GM23338 (cell line): Measurements from ENCODE around the gene PCED1A. TPM values are rescaled to one million over a fixed set of nuclear protein-coding genes. Genes with fewer than 3 reads are reported as not detected.

Experiments
- ATAC-seq: fragments of 200-7000 bp; cut with Tn5 transposase; 3 replicates; pipeline ENCODE4 v1.9.1; 2020
- DNase-seq: peaks from one replicate; pipeline ENCODE4 v3.0.0-alpha.2; 2015; ENCODE audit warnings: low spot score
- H2AFZ ChIP-seq: fragments of 200-600 bp; sonication (generic); 2 replicates; pipeline ENCODE4 v1.8.0; 2016; ENCODE audit warnings: antibody characterized with exemption, mild to moderate bottlenecking, moderate library complexity
- H3F3A ChIP-seq: fragments of 200-600 bp; sonication (generic); replicated peaks from 2 replicates; pipeline ENCODE4 v1.8.0; 2017; ENCODE audit warnings: antibody characterized with exemption, mixed run types, low read depth
- H3K27ac ChIP-seq: fragments of 200-600 bp; sonication (generic); 2 replicates; pipeline ENCODE4 v1.6.1; 2016; ENCODE audit warnings: low read depth
- H3K27me3 ChIP-seq: fragments of 200-600 bp; sonication (generic); 2 replicates; pipeline ENCODE4 v1.8.0; 2016; ENCODE audit warnings: mild to moderate bottlenecking, mixed run types, moderate library complexity; ENCODE audit not compliant: insufficient read depth
- H3K36me3 ChIP-seq: fragments of 200-600 bp; sonication (generic); 2 replicates; pipeline ENCODE4 v1.8.0; 2016; ENCODE audit warnings: mild to moderate bottlenecking; ENCODE audit not compliant: insufficient read depth
- H3K4me1 ChIP-seq: fragments of 200-600 bp; sonication (generic); 2 replicates; pipeline ENCODE4 v1.8.0; 2016; ENCODE audit warnings: mild to moderate bottlenecking, moderate library complexity; ENCODE audit not compliant: insufficient read depth
- H3K4me2 ChIP-seq: fragments of 200-600 bp; sonication (generic); 2 replicates; pipeline ENCODE4 v1.7.1; 2017; ENCODE audit warnings: mixed run types
- H3K4me3 ChIP-seq: fragments of 200-600 bp; sonication (generic); 2 replicates; pipeline ENCODE4 v1.6.1; 2016; ENCODE audit warnings: mixed run types
- H3K79me2 ChIP-seq: fragments of 200-600 bp; sonication (generic); replicated peaks from 2 replicates; pipeline ENCODE4 v1.8.0; 2017; ENCODE audit warnings: mild to moderate bottlenecking; ENCODE audit not compliant: insufficient read depth
- H3K9me2 ChIP-seq: fragments of 200-600 bp; sonication (generic); 2 replicates; pipeline ENCODE4 v1.8.0; 2017; ENCODE audit not compliant: insufficient read depth
- H4K20me1 ChIP-seq: fragments of 200-600 bp; sonication (generic); replicated peaks from 2 replicates; pipeline ENCODE4 v1.8.0; 2017; ENCODE audit warnings: mild to moderate bottlenecking; ENCODE audit not compliant: insufficient read depth
- H3K27ac Mint-ChIP-seq: 2 replicates; pipeline ENCODE4 v1.8.0; 2020; ENCODE audit warnings: inconsistent platforms, mild to moderate bottlenecking, moderate library complexity, mixed read lengths
- H3K27me3 Mint-ChIP-seq: 3 replicates; pipeline ENCODE4 v1.8.0; 2022; ENCODE audit warnings: low read depth, mild to moderate bottlenecking, moderate library complexity, mixed read lengths, inconsistent platforms; ENCODE audit not compliant: insufficient read depth, poor library complexity
- H3K36me3 Mint-ChIP-seq: 3 replicates; pipeline ENCODE4 v1.8.0; 2021; ENCODE audit warnings: low read depth, mild to moderate bottlenecking, inconsistent platforms, moderate library complexity, mixed read lengths
- H3K4me1 Mint-ChIP-seq: 3 replicates; pipeline ENCODE4 v1.8.0; 2020; ENCODE audit warnings: mild to moderate bottlenecking, inconsistent platforms, mixed read lengths
- H3K4me3 Mint-ChIP-seq: 3 replicates; pipeline ENCODE4 v1.8.0; 2021; ENCODE audit warnings: moderate library complexity, mild to moderate bottlenecking, inconsistent platforms, mixed read lengths
- H3K9me3 Mint-ChIP-seq: 3 replicates; pipeline ENCODE4 v1.8.0; 2020; ENCODE audit warnings: moderate library complexity, mild to moderate bottlenecking, inconsistent platforms, mixed read lengths
- CREB1 ChIP-seq: fragments of 250-450 bp; sonication (Bioruptor Pico); IDR thresholded peaks from 2 replicates; pipeline ENCODE4 v1.5.0; 2020; ENCODE audit warnings: low read depth, mild to moderate bottlenecking, moderate library complexity
- CTCF ChIP-seq, 2 experiments: fragments of 200-600 bp in 1 of 2; sonication (generic) in 1 of 2; conservative IDR thresholded peaks; 2 replicates each; pipeline versions ENCODE4 v1.5.1 to v1.6.1; 2016 to 2017; ENCODE audit warnings: antibody characterized with exemption in 2 of 2, low read depth in 2 of 2, mild to moderate bottlenecking in 2 of 2, moderate library complexity in 1 of 2
- EZH2 ChIP-seq: fragments of 200-600 bp; sonication (generic); IDR thresholded peaks from one replicate; pipeline ENCODE4 v1.8.0; 2017; ENCODE audit warnings: antibody characterized with exemption, mild to moderate bottlenecking, low read depth; ENCODE audit not compliant: unreplicated experiment
- EZH2phosphoT487 ChIP-seq: fragments of 200-600 bp; sonication (generic); IDR thresholded peaks from one replicate; pipeline ENCODE4 v1.8.1; 2018; ENCODE audit warnings: antibody characterized with exemption; ENCODE audit not compliant: unreplicated experiment
- JUNB ChIP-seq: IDR thresholded peaks from one replicate; pipeline ENCODE4 v1.6.1; 2016; ENCODE audit warnings: antibody characterized with exemption; ENCODE audit not compliant: unreplicated experiment
- NANOG ChIP-seq: IDR thresholded peaks from 2 replicates; pipeline ENCODE4 v1.6.1; 2016; ENCODE audit warnings: antibody characterized with exemption, borderline replicate concordance
- POLR2AphosphoS5 ChIP-seq: IDR thresholded peaks from 2 replicates; pipeline ENCODE4 v1.6.1; 2016; ENCODE audit warnings: antibody characterized with exemption, low read depth
- STAT1 ChIP-seq: IDR thresholded peaks from one replicate; pipeline ENCODE4 v1.6.1; 2016; ENCODE audit warnings: antibody characterized with exemption; ENCODE audit not compliant: unreplicated experiment
- ZNF114 ChIP-seq: fragments of 250-450 bp; sonication (Bioruptor Pico); IDR thresholded peaks from 2 replicates; pipeline ENCODE4 v1.5.0; 2020; ENCODE audit warnings: mild to moderate bottlenecking, moderate library complexity
- ZNF331 ChIP-seq: fragments of 250-450 bp; sonication (Bioruptor Pico); IDR thresholded peaks from 2 replicates; pipeline ENCODE4 v1.5.0; 2020; ENCODE audit warnings: low read depth, mild to moderate bottlenecking, moderate library complexity
- polyA plus RNA-seq: library from polyadenylated mRNA; unstranded; fragments of >200 nt; fragmentation: Nextera tagmentation; extraction: Ambion mirVana; gene quantifications from 2 replicates; pipeline ENCODE4 v1.2.1, GENCODE V29; 2016
- total RNA-seq: library from RNA; depleted of rRNA; stranded (reverse); fragments of >200 nt; shearing (Covaris generic); gene quantifications from 2 replicates; pipeline ENCODE4 v1.2.3, GENCODE V29; 2014
- TF ChIP-seq, protein P1 (sequence below): fragments of 250-450 bp; sonication (Bioruptor Pico); IDR thresholded peaks from 2 replicates; pipeline ENCODE4 v1.5.0; 2020; ENCODE audit warnings: mild to moderate bottlenecking, moderate library complexity
- TF ChIP-seq, protein P2 (sequence below): IDR thresholded peaks from one replicate; pipeline ENCODE4 v1.6.1; 2018; ENCODE audit warnings: antibody characterized with exemption; ENCODE audit not compliant: unreplicated experiment
- TF ChIP-seq, protein P3 (sequence below): IDR thresholded peaks from 2 replicates; pipeline ENCODE4 v1.6.1; 2016; ENCODE audit warnings: antibody characterized with exemption

PCED1A gene
- total and polyA plus RNA-seq, 2 experiments from 2014 or later: 5.0 to 8.9 TPM

GRCh38 chr20:2834401-2835110 lies 5.9 kb downstream of the PCED1A start:
- peaks cover 3% of the 10 kb centered on the region for H3K36me3 Mint-ChIP-seq
- H3K9me3 Mint-ChIP-seq: peaks cover 3% of the 10 kb centered on the region; the same call in 2 of the 3 replicates

More at GRCh38 chr20:2834401-2835110, 5.9 kb downstream of the PCED1A start:
- Mint-ChIP-seq H3K27me3 (peaks cover 16% of the 10 kb centered on the region), H3K27ac (no peak overlapping the region), H3K4me3 (no peak overlapping the region), H3K4me1 (peaks cover 2% of the 10 kb centered on the region; the same call in 2 of the 3 replicates)
- Histone ChIP-seq H2AFZ (no peak overlapping the region), H3K4me2 (no peak overlapping the region), H3K79me2 (no peaks in the 10 kb centered on the region), H3K27ac (no peak overlapping the region), H3K9me2 (no peaks in the 10 kb centered on the region), H3K27me3 (peaks cover 6% of the 10 kb centered on the region), H4K20me1 (no peaks in the 10 kb centered on the region), H3F3A (no peaks in the 10 kb centered on the region), H3K4me1 (no peaks in the 10 kb centered on the region), H3K4me3 (no peak overlapping the region), H3K36me3 (no peaks in the 10 kb centered on the region)
- ATAC-seq (no peak), DNase-seq (no peak)
- TF ChIP-seq POLR2AphosphoS5 (no peak), JUNB (no peak), EZH2 (no peak), NANOG (no peak), CREB1 (CRISPR knock-in tag) (no peak), CTCF (conservative IDR thresholded peaks at IDR 0.05; ENCODE audit: low read depth in 2 of 2) (no peak), ZNF114 (no peak), ZNF331 (CRISPR knock-in tag) (no peak), STAT1 (no peak), EZH2phosphoT487 (no peak)
- TF ChIP-seq, protein P1, sequence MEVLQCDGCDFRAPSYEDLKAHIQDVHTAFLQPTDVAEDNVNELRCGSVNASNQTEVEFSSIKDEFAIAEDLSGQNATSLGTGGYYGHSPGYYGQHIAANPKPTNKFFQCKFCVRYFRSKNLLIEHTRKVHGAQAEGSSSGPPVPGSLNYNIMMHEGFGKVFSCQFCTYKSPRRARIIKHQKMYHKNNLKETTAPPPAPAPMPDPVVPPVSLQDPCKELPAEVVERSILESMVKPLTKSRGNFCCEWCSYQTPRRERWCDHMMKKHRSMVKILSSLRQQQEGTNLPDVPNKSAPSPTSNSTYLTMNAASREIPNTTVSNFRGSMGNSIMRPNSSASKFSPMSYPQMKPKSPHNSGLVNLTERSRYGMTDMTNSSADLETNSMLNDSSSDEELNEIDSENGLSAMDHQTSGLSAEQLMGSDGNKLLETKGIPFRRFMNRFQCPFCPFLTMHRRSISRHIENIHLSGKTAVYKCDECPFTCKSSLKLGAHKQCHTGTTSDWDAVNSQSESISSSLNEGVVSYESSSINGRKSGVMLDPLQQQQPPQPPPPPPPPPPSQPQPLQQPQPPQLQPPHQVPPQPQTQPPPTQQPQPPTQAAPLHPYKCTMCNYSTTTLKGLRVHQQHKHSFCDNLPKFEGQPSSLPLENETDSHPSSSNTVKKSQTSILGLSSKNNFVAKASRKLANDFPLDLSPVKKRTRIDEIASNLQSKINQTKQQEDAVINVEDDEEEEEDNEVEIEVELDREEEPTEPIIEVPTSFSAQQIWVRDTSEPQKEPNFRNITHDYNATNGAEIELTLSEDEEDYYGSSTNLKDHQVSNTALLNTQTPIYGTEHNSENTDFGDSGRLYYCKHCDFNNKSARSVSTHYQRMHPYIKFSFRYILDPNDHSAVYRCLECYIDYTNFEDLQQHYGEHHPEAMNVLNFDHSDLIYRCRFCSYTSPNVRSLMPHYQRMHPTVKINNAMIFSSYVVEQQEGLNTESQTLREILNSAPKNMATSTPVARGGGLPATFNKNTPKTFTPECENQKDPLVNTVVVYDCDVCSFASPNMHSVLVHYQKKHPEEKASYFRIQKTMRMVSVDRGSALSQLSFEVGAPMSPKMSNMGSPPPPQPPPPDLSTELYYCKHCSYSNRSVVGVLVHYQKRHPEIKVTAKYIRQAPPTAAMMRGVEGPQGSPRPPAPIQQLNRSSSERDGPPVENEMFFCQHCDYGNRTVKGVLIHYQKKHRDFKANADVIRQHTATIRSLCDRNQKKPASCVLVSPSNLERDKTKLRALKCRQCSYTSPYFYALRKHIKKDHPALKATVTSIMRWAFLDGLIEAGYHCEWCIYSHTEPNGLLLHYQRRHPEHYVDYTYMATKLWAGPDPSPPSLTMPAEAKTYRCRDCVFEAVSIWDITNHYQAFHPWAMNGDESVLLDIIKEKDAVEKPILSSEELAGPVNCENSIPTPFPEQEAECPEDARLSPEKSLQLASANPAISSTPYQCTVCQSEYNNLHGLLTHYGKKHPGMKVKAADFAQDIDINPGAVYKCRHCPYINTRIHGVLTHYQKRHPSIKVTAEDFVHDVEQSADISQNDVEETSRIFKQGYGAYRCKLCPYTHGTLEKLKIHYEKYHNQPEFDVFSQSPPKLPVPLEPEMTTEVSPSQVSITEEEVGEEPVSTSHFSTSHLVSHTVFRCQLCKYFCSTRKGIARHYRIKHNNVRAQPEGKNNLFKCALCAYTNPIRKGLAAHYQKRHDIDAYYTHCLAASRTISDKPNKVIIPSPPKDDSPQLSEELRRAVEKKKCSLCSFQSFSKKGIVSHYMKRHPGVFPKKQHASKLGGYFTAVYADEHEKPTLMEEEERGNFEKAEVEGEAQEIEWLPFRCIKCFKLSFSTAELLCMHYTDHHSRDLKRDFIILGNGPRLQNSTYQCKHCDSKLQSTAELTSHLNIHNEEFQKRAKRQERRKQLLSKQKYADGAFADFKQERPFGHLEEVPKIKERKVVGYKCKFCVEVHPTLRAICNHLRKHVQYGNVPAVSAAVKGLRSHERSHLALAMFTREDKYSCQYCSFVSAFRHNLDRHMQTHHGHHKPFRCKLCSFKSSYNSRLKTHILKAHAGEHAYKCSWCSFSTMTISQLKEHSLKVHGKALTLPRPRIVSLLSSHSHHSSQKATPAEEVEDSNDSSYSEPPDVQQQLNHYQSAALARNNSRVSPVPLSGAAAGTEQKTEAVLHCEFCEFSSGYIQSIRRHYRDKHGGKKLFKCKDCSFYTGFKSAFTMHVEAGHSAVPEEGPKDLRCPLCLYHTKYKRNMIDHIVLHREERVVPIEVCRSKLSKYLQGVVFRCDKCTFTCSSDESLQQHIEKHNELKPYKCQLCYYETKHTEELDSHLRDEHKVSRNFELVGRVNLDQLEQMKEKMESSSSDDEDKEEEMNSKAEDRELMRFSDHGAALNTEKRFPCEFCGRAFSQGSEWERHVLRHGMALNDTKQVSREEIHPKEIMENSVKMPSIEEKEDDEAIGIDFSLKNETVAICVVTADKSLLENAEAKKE (CRISPR knock-in tag): no peak
- TF ChIP-seq, protein P2, sequence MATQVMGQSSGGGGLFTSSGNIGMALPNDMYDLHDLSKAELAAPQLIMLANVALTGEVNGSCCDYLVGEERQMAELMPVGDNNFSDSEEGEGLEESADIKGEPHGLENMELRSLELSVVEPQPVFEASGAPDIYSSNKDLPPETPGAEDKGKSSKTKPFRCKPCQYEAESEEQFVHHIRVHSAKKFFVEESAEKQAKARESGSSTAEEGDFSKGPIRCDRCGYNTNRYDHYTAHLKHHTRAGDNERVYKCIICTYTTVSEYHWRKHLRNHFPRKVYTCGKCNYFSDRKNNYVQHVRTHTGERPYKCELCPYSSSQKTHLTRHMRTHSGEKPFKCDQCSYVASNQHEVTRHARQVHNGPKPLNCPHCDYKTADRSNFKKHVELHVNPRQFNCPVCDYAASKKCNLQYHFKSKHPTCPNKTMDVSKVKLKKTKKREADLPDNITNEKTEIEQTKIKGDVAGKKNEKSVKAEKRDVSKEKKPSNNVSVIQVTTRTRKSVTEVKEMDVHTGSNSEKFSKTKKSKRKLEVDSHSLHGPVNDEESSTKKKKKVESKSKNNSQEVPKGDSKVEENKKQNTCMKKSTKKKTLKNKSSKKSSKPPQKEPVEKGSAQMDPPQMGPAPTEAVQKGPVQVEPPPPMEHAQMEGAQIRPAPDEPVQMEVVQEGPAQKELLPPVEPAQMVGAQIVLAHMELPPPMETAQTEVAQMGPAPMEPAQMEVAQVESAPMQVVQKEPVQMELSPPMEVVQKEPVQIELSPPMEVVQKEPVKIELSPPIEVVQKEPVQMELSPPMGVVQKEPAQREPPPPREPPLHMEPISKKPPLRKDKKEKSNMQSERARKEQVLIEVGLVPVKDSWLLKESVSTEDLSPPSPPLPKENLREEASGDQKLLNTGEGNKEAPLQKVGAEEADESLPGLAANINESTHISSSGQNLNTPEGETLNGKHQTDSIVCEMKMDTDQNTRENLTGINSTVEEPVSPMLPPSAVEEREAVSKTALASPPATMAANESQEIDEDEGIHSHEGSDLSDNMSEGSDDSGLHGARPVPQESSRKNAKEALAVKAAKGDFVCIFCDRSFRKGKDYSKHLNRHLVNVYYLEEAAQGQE: no peak
- TF ChIP-seq, protein P3, sequence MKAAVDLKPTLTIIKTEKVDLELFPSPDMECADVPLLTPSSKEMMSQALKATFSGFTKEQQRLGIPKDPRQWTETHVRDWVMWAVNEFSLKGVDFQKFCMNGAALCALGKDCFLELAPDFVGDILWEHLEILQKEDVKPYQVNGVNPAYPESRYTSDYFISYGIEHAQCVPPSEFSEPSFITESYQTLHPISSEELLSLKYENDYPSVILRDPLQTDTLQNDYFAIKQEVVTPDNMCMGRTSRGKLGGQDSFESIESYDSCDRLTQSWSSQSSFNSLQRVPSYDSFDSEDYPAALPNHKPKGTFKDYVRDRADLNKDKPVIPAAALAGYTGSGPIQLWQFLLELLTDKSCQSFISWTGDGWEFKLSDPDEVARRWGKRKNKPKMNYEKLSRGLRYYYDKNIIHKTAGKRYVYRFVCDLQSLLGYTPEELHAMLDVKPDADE: no peak
